ENCODE results near the gene LTC4S.

DNA sequence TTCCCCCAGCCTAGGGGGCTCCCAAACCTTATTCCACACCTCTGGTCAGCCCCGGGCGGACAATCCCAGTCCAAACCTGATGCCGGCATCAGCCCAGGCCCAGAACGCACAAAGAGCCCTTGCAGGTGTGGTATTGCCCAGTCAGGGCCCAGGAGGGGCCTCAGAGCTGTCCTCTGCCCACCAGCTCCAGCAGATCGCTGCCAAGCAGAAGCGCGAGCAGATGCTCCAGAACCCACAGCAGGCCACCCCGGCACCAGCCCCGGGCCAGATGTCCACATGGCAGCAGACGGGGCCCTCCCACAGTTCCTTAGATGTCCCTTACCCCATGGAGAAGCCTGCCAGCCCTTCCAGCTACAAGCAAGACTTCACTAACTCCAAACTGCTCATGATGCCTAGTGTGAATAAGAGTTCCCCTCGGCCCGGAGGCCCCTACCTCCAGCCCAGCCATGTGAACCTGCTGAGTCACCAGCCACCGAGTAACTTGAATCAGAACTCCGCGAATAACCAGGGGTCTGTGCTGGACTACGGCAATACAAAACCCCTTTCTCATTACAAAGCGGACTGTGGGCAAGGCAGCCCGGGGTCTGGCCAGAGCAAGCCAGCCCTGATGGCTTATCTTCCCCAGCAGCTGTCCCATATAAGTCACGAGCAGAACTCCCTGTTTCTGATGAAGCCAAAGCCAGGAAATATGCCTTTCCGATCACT, 27.6 kb upstream of the LTC4S start:
- TF ChIP-seq, protein P1, sequence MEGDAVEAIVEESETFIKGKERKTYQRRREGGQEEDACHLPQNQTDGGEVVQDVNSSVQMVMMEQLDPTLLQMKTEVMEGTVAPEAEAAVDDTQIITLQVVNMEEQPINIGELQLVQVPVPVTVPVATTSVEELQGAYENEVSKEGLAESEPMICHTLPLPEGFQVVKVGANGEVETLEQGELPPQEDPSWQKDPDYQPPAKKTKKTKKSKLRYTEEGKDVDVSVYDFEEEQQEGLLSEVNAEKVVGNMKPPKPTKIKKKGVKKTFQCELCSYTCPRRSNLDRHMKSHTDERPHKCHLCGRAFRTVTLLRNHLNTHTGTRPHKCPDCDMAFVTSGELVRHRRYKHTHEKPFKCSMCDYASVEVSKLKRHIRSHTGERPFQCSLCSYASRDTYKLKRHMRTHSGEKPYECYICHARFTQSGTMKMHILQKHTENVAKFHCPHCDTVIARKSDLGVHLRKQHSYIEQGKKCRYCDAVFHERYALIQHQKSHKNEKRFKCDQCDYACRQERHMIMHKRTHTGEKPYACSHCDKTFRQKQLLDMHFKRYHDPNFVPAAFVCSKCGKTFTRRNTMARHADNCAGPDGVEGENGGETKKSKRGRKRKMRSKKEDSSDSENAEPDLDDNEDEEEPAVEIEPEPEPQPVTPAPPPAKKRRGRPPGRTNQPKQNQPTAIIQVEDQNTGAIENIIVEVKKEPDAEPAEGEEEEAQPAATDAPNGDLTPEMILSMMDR (IDR thresholded peaks at IDR 0.05; ENCODE audit: low read length), result no peak
- no peak for TF ChIP-seq EZH2 (IDR thresholded peaks at IDR 0.05; ENCODE audit: borderline replicate concordance, low read length)

All from OCI-LY1 (cell line).